ENCODE results near the gene ZNF474. TPM values are rescaled to one million over a fixed set of nuclear protein-coding genes. Genes with fewer than 3 reads are reported as not detected.

The ZNF474 gene
- total RNA-seq, 1 donor from 2014 or later: not detected

DNA sequence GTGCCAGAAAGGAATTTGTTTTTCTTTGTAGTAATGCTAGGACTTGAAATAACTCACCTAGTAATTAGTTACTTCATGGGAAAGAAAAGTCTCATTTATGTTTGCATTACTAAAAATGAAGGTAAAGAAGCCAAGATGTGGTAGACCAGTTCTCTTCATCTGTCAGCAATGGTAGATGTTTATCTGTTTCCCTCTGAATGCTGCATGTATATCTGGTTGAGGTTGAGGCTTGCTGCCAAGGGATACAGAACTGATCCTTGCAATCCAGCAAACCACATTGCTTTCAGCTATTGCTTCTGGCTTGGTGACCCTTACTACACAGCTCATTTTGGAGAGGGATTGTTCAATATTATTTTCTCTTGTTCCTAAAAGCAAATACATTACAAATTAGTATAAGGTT is 73.6 kb downstream of the ZNF474 start:
- no peak for DNase-seq (ENCODE audit: low spot score)
- Mint-ChIP-seq H3K4me1 (ENCODE audit: unreplicated experiment) (no peaks in the 10 kb centered on the region), H3K36me3 (ENCODE audit: low read depth, unreplicated experiment) (no peaks in the 10 kb centered on the region), H3K9me3 (ENCODE audit: unreplicated experiment) (no peaks in the 10 kb centered on the region), H3K4me3 (ENCODE audit: unreplicated experiment) (no peak overlapping the region), H3K27ac (ENCODE audit: unreplicated experiment) (no peak overlapping the region), H3K27me3 (ENCODE audit: unreplicated experiment) (no peaks in the 10 kb centered on the region)
- TF ChIP-seq, protein P1, sequence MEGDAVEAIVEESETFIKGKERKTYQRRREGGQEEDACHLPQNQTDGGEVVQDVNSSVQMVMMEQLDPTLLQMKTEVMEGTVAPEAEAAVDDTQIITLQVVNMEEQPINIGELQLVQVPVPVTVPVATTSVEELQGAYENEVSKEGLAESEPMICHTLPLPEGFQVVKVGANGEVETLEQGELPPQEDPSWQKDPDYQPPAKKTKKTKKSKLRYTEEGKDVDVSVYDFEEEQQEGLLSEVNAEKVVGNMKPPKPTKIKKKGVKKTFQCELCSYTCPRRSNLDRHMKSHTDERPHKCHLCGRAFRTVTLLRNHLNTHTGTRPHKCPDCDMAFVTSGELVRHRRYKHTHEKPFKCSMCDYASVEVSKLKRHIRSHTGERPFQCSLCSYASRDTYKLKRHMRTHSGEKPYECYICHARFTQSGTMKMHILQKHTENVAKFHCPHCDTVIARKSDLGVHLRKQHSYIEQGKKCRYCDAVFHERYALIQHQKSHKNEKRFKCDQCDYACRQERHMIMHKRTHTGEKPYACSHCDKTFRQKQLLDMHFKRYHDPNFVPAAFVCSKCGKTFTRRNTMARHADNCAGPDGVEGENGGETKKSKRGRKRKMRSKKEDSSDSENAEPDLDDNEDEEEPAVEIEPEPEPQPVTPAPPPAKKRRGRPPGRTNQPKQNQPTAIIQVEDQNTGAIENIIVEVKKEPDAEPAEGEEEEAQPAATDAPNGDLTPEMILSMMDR (IDR thresholded peaks at IDR 0.05; ENCODE audit: unreplicated experiment): no peak

Other genes with a start within 250 kb of the ZNF474 start
- gene SRFBP1, start 167.6 kb upstream of the ZNF474 start, total RNA-seq (ENCODE audit: unreplicated experiment): 14.5 TPM
- gene LOX, start 51.3 kb upstream of the ZNF474 start, total RNA-seq (ENCODE audit: unreplicated experiment): 0.23 TPM
- 254 TPM for gene SNCAIP, start 182.7 kb downstream of the ZNF474 start, total RNA-seq (ENCODE audit: unreplicated experiment)

Measured in endothelial cell (in vitro differentiated cells).